NCI-H526 treated with DMSO at 0.1 percent for 48 hours (cell line): ENCODE results near the gene MT1HL1.
"Not testable (repeated sequence)": the region's sequence is repeated elsewhere in the genome, so short reads cannot be mapped to it uniquely, and the experiment has no call there.

Source experiments
- DNase-seq: peaks from one replicate; lab custom pipeline; 2025; lab: John Stamatoyannopoulos, UW

MT1HL1 gene

GRCh38 chr1:237016626-237017025 is 12.4 kb upstream of the MT1HL1 start:
- no peak for DNase-seq

GRCh38 chr1:237013608-237014007 is 9.4 kb upstream of the MT1HL1 start:
- DNase-seq, result no peak

GRCh38 chr1:237012788-237013383 is 8.6 kb upstream of the MT1HL1 start:
- DNase-seq, result no peak

GRCh38 chr1:237012361-237012760 is 8.1 kb upstream of the MT1HL1 start:
- no peak for DNase-seq

- no peak for DNase-seq
Measured at GRCh38 chr1:237011432-237011831, 7.2 kb upstream of the MT1HL1 start.

GRCh38 chr1:237009611-237010010 is 5.4 kb upstream of the MT1HL1 start:
- DNase-seq, result no peak

- DNase-seq, result no peak
Measured at GRCh38 chr1:237007147-237007881, 3.1 kb upstream of the MT1HL1 start.

GRCh38 chr1:237005674-237006073 is 1.4 kb upstream of the MT1HL1 start:
- no peak for DNase-seq

GRCh38 chr1:237003516-237003915 is 725 bp downstream of the MT1HL1 start:
- no peak for DNase-seq

GRCh38 chr1:237000191-237000590 is 4.0 kb downstream of the MT1HL1 start:
- no peak for DNase-seq

GRCh38 chr1:236998546-236998945 is 5.7 kb downstream of the MT1HL1 start:
- no peak for DNase-seq

- no peak for DNase-seq
Measured at GRCh38 chr1:236997882-236998281, 6.4 kb downstream of the MT1HL1 start.

GRCh38 chr1:236997361-236997760 is 6.9 kb downstream of the MT1HL1 start:
- no peak for DNase-seq

- no peak for DNase-seq
Measured at GRCh38 chr1:236994450-236994849, 9.8 kb downstream of the MT1HL1 start.

- DNase-seq, result no peak
Measured at GRCh38 chr1:236992449-236992848, 11.8 kb downstream of the MT1HL1 start.

- no peak for DNase-seq
Measured at GRCh38 chr1:236990052-236990445, 14.2 kb downstream of the MT1HL1 start.

GRCh38 chr1:236989290-236990051 is 14.8 kb downstream of the MT1HL1 start:
- no peak for DNase-seq

GRCh38 chr1:236983818-236984217 is 20.4 kb downstream of the MT1HL1 start:
- no peak for DNase-seq

- no peak for DNase-seq
Measured at GRCh38 chr1:236982380-236982779, 21.9 kb downstream of the MT1HL1 start.

- not testable (repeated sequence) for DNase-seq
Measured at GRCh38 chr1:236981431-236981830, 22.8 kb downstream of the MT1HL1 start.

- no peak for DNase-seq
Measured at GRCh38 chr1:236980673-236981072, 23.6 kb downstream of the MT1HL1 start.

- no peak for DNase-seq
Measured at GRCh38 chr1:236979149-236979900, 24.9 kb downstream of the MT1HL1 start.
